Measurements from ENCODE around the gene CDCP2.

CDCP2 gene

GRCh38 chr1:54136269-54136896, 16.4 kb downstream of the CDCP2 start:
- no peak for DNase-seq

GRCh38 chr1:54135436-54136120, 17.2 kb downstream of the CDCP2 start:
- peak; percentile 90 for DNase-seq

GRCh38 chr1:54134295-54134694, 18.5 kb downstream of the CDCP2 start:
- no peak for DNase-seq

GRCh38 chr1:54132495-54132894, 20.3 kb downstream of the CDCP2 start:
- DNase-seq: peak; percentile 51

- no peak for DNase-seq
Measured at GRCh38 chr1:54131419-54131818, 21.4 kb downstream of the CDCP2 start.

GRCh38 chr1:54129858-54130257, 22.9 kb downstream of the CDCP2 start:
- no peak for DNase-seq

- no peak for DNase-seq
Measured at GRCh38 chr1:54127594-54128300, 25.1 kb downstream of the CDCP2 start.

GRCh38 chr1:54126271-54126815, 26.5 kb downstream of the CDCP2 start:
- peak; percentile 19 for DNase-seq

- peak; percentile 35 for DNase-seq
Measured at GRCh38 chr1:54125386-54126070, 27.3 kb downstream of the CDCP2 start.

GRCh38 chr1:54124906-54125305, 27.9 kb downstream of the CDCP2 start:
- DNase-seq: no peak

- no peak for DNase-seq
Measured at GRCh38 chr1:54124472-54124871, 28.3 kb downstream of the CDCP2 start.

GRCh38 chr1:54122992-54123391, 29.8 kb downstream of the CDCP2 start:
- DNase-seq: no peak

GRCh38 chr1:54122135-54122751, 30.6 kb downstream of the CDCP2 start:
- no peak for DNase-seq

GRCh38 chr1:54121482-54122134, 31.2 kb downstream of the CDCP2 start:
- peak; percentile 92 for DNase-seq

GRCh38 chr1:54120698-54121481, 31.9 kb downstream of the CDCP2 start:
- peak; percentile 25 for DNase-seq

- DNase-seq: no peak
Measured at GRCh38 chr1:54120018-54120697, 32.6 kb downstream of the CDCP2 start.

- DNase-seq: peak; percentile 96
Measured at GRCh38 chr1:54118704-54119103, 34.1 kb downstream of the CDCP2 start.

GRCh38 chr1:54117815-54118563, 34.8 kb downstream of the CDCP2 start:
- peak; percentile 33 for DNase-seq

- DNase-seq: no peak
Measured at GRCh38 chr1:54115520-54115919, 37.3 kb downstream of the CDCP2 start.

GRCh38 chr1:54114955-54115354, 37.8 kb downstream of the CDCP2 start:
- DNase-seq: no peak

Data from fibroblast of skin of right biceps (primary cell).